ENCODE results near the gene ABCA4.
"Not testable (repeated sequence)": the region's sequence is repeated elsewhere in the genome, so short reads cannot be mapped to it uniquely, and the experiment has no call there.

Gene ABCA4

DNA sequence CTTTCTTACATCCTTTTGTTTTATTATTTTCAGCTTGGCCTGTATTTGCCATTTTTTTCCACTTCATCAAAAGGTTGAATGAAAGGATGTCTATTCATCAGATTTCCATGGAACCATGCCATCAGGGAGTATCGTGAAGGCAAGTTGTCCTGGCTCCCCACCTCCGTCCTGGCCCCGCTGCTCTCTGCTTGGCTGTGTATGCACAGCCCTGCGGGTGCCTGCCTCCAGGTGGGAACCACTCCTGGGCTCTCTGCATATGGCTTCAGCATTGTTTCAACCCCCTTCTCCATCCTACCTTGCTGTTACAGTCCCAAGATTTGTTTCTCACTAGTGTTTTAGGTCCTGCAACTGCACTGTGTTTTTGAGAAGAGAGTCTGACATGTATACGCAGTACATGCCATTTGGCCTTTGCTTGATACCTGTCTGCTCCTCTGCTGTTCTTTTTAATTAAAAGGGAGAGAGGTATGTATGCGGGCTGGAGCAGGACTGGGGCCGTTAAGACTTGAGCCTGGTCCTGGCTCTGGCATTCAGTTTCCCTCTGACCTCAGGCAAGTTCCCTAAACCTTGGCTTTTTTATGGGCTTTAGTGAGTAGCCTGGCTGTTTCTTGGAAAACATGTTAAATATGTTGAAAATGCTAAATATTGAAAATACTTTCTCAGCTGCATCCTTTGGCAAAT lies 141.8 kb downstream of the ABCA4 start:
- no peak for DNase-seq (ENCODE audit: low read depth in 2 of 2)

GRCh38 chr1:93977598-93977945 lies 143.4 kb downstream of the ABCA4 start:
- no peak for DNase-seq (ENCODE audit: low read depth in 2 of 2)

- no peak for DNase-seq (ENCODE audit: low read depth in 2 of 2)
Measured at GRCh38 chr1:93976711-93977597, 144.0 kb downstream of the ABCA4 start.

GRCh38 chr1:93976291-93976690 lies 144.7 kb downstream of the ABCA4 start:
- no peak for DNase-seq (ENCODE audit: low read depth in 2 of 2)

GRCh38 chr1:93972341-93972740 lies 148.6 kb downstream of the ABCA4 start:
- no peak for DNase-seq (ENCODE audit: low read depth in 2 of 2)

GRCh38 chr1:93969887-93970286 lies 151.1 kb downstream of the ABCA4 start:
- no peak for DNase-seq (ENCODE audit: low read depth in 2 of 2)

DNA sequence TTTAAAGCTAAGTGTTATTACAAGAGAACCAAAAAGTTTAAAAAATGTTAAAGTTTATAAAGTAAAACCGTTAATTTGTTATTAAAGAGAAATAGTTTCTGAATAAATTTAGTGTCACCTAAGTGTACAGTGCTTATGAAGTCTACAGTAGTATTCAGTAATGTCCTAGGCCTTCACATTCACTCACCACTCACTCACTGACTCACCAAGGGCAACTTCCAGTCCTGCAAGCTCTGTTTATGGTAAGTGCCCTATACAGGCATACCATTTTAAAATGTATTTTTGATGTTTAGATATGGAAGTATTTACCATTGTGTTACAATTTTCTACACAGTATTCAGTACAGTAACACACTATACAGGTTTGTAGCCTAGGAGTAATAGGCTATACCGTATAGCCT lies 151.6 kb downstream of the ABCA4 start:
- DNase-seq (ENCODE audit: low read depth in 2 of 2): no peak

DNA sequence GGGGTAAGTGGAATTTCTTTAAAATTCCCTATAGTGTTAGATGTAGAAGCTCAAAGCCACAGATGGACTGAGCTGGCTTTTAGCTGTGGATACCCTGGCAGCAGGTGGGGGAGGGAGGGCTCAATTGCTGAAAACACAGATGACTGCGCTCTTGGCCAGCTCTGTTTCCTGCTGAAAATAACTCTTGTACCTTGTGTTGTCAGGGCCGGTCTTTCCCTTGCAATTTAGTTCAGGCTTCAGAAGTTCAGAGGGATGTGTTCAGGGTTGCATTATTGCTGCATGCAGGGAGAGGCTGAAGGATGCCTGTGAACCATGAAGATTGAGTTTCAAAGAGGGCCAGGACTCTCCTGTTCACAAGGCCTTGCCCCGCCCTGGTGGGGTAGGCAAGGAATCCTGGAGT lies 153.6 kb downstream of the ABCA4 start:
- DNase-seq (ENCODE audit: low read depth in 2 of 2): no peak

DNA sequence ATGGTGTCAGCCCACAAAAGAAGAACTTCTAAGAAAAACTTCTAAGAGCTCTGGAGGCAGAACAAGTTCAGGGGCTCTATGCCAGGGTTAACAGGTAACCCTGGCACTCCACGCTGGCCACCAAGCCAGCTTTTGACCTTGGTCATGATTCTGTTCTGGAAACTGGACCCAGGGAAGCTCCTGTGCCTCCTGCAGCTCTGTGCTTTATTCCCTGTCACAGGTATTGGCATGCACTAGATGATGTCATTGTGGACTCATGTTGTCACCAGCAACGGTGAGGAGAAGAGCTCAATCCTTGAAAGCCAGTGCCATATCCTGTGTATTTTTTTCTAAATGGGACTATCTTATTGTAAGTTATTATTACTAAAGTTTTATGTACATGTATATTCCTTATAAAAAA lies 155.1 kb downstream of the ABCA4 start:
- no peak for DNase-seq (ENCODE audit: low read depth in 2 of 2)

- DNase-seq (ENCODE audit: low read depth in 2 of 2): no peak
Measured at GRCh38 chr1:93965256-93965655, 155.7 kb downstream of the ABCA4 start.

- DNase-seq (ENCODE audit: low read depth in 2 of 2): no peak
Measured at GRCh38 chr1:93964777-93965200, 156.2 kb downstream of the ABCA4 start.

GRCh38 chr1:93964096-93964776 lies 156.7 kb downstream of the ABCA4 start:
- no peak for DNase-seq (ENCODE audit: low read depth in 2 of 2)

DNA sequence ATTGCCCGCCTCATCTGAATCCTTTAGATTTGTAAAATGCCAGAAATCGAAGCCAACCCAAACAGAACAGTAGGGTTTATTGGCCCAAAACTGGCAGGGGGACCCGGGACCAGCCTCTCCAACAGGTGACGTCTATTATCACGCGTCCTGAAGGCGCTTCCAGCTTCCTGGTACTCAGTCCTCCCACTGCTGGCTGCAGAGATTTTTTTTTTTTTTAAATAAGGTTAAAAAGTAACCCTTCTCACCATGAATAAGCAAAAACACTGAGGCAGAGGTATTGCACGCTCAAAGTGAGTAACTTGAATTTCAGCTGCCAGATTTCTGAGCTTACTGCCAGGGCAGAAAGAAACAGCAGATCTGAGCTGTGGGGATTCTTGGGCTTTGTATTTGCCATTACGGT lies 157.4 kb downstream of the ABCA4 start:
- DNase-seq (ENCODE audit: low read depth in 2 of 2): no peak

DNA sequence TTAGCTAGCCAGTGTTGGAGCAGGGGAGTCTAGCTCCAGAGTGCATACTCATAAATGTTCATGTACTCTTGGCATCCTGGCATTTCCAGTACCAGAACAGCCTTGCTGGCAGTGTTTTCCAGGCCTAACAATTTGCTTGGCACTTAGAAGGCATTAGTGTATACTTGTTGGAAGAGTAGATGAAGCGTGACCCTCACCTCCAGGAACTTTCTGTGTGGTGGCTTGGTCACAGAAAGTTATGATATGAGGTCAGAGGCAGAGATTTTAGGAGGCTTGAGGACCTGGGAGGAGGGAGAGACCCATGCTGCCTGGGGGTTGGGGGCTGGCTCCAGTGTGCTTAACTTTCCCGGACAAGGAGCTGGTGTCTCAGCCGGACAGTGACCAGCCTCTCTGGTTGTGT lies 159.0 kb downstream of the ABCA4 start:
- DNase-seq (ENCODE audit: low read depth in 2 of 2): no peak

GRCh38 chr1:93961443-93961842 lies 159.5 kb downstream of the ABCA4 start:
- no peak for DNase-seq (ENCODE audit: low read depth in 2 of 2)

GRCh38 chr1:93960641-93961147 lies 160.3 kb downstream of the ABCA4 start:
- DNase-seq (ENCODE audit: low read depth in 2 of 2): no peak

GRCh38 chr1:93959413-93959812 lies 161.5 kb downstream of the ABCA4 start:
- DNase-seq (ENCODE audit: low read depth in 2 of 2): no peak

DNA sequence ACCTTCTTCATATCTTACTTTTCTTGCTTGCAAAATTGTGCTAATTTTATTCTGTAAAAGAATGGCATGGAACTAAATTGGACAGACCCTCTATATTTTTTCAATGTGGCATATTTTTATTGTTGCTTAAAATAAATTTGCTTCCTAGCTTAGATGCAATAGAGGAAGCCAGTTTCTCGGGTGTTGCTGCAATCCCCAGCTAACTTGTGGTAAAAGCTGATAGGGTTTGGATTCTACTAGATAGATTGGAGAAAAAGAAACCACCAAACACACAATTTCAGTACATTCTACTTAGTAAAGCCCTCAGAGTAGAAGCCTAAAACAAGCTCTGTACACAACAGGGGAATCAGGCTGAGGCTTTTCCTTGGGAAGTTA lies 162.2 kb downstream of the ABCA4 start:
- DNase-seq (ENCODE audit: low read depth in 2 of 2): no peak

- DNase-seq (ENCODE audit: low read depth in 2 of 2): no peak
Measured at GRCh38 chr1:93958032-93958725, 162.8 kb downstream of the ABCA4 start.

DNA sequence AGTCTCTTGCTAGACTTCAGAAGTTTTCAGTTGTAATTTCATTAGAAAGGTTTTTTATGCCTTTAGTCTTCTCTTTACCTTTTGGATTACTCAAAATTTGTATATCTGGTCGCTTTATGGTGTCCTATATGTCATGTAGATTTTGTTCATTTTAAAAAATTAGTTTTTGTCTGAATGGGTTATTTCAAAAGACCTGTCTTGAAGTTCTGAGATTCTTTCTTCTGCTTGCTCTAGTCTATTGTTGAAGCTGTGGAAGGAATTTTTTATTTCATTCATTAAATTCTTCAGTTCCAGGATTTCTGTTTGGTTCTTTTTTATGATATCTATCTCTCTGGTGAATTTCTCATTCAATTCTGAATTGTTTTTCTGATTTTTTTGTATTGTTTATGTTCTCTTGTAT lies 165.2 kb downstream of the ABCA4 start:
- DNase-seq (ENCODE audit: low read depth in 2 of 2): no peak

GRCh38 chr1:93947002-93947686 lies 173.8 kb downstream of the ABCA4 start:
- DNase-seq (ENCODE audit: low read depth in 2 of 2): not testable (repeated sequence)
